Amygdala (tissue), 56 donors: ENCODE measurements around the gene ZNF331.

Experiments used
- DNase-seq, 56 donors: peaks; one replicate each; lab custom pipeline; 2025; lab: John Stamatoyannopoulos, UW

ZNF331 gene

GRCh38 chr19:53621885-53622740 is 84.2 kb downstream of the ZNF331 start:
- no peak for DNase-seq

GRCh38 chr19:53624771-53625545 is 87.0 kb downstream of the ZNF331 start:
- DNase-seq: no peak

DNA sequence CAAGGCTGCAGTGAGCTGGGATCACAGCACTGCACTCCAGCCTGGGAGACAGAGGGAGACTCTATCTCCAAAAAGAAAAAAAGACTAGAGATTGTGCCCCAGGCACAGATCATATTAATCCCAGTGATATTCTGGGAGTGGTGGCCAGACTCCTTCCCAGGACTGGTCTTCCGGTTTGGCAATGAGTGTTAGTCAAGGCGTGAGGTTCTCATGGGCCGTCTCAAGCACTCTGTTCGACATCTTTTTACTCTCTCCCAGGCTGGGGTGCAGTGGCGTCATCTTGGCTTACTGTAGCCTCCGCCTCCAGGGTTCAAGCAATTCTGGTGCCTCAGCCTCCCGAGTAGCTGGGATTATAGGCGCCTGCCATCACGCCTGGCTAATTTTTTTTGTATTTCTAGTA is 88.5 kb downstream of the ZNF331 start:
- no peak for DNase-seq

- no peak for DNase-seq
Observed at GRCh38 chr19:53626976-53627375, 89.0 kb downstream of the ZNF331 start.
